AG08395 (cell line): ENCODE data around the gene SULT1C3.

Experiments used
- DNase-seq: peaks from one replicate; pipeline ENCODE4 v3.0.0; 2012; ENCODE audit warnings: mixed read lengths, low spot score

SULT1C3 gene

GRCh38 chr2:108239786-108240185 is at the start of gene SULT1C3:
Gene SULT1C3, plus strand, starts transcription at chr2:108239968. Its CDS starts 7,227 bp downstream, at chr2:108247195.
- no peak for DNase-seq

GRCh38 chr2:108193251-108193650 is 46.5 kb upstream of the SULT1C3 start:
- no peak for DNase-seq

GRCh38 chr2:108194409-108195132 is 45.2 kb upstream of the SULT1C3 start:
- no peak for DNase-seq

- DNase-seq = no peak
Measured at GRCh38 chr2:108195133-108195439, 44.7 kb upstream of the SULT1C3 start.

GRCh38 chr2:108199726-108200125 is 40.0 kb upstream of the SULT1C3 start:
- no peak for DNase-seq

GRCh38 chr2:108200569-108200968 is 39.2 kb upstream of the SULT1C3 start:
- no peak for DNase-seq

GRCh38 chr2:108212671-108213070 is 27.1 kb upstream of the SULT1C3 start:
- DNase-seq = no peak

- peak; percentile 36 for DNase-seq
Measured at GRCh38 chr2:108215794-108216211, 24.0 kb upstream of the SULT1C3 start.

- no peak for DNase-seq
Measured at GRCh38 chr2:108217211-108217610, 22.6 kb upstream of the SULT1C3 start.

- no peak for DNase-seq
Measured at GRCh38 chr2:108219688-108220087, 20.1 kb upstream of the SULT1C3 start.

GRCh38 chr2:108220191-108220590 is 19.6 kb upstream of the SULT1C3 start:
- DNase-seq = no peak

- no peak for DNase-seq
Measured at GRCh38 chr2:108220942-108221541, 18.7 kb upstream of the SULT1C3 start.

- DNase-seq = no peak
Measured at GRCh38 chr2:108222261-108222660, 17.5 kb upstream of the SULT1C3 start.

GRCh38 chr2:108223573-108223972 is 16.2 kb upstream of the SULT1C3 start:
- DNase-seq = no peak

- no peak for DNase-seq
Measured at GRCh38 chr2:108224022-108224421, 15.7 kb upstream of the SULT1C3 start.

GRCh38 chr2:108226564-108226963 is 13.2 kb upstream of the SULT1C3 start:
- DNase-seq = no peak

- no peak for DNase-seq
Measured at GRCh38 chr2:108228006-108228405, 11.8 kb upstream of the SULT1C3 start.

GRCh38 chr2:108228537-108228936 is 11.2 kb upstream of the SULT1C3 start:
- no peak for DNase-seq

- DNase-seq = no peak
Measured at GRCh38 chr2:108229875-108230274, 9.9 kb upstream of the SULT1C3 start.

- no peak for DNase-seq
Measured at GRCh38 chr2:108235577-108235976, 4.2 kb upstream of the SULT1C3 start.

- no peak for DNase-seq
Measured at GRCh38 chr2:108236676-108237335, 3.0 kb upstream of the SULT1C3 start.

GRCh38 chr2:108240966-108241365 is 1.2 kb downstream of the SULT1C3 start:
- DNase-seq = no peak

- no peak for DNase-seq
Measured at GRCh38 chr2:108243566-108243965, 3.8 kb downstream of the SULT1C3 start.
